ENCODE measurements around the gene ADD2.
A peak's percentile ranks its signal among the peaks of the same experiment; 100 is the strongest.
"Not testable (repeated sequence)": the region's sequence is repeated elsewhere in the genome, so short reads cannot be mapped to it uniquely, and the experiment has no call there.

The ADD2 gene

GRCh38 chr2:70670202-70670601 lies 97.8 kb downstream of the ADD2 start:
- DNase-seq: no peak

GRCh38 chr2:70668911-70669310 lies 99.1 kb downstream of the ADD2 start:
- no peak for DNase-seq

- DNase-seq: no peak
These were observed 99.6 kb downstream of the ADD2 start for GRCh38 chr2:70668432-70668831.

- no peak for DNase-seq
These were observed 103.5 kb downstream of the ADD2 start for GRCh38 chr2:70664525-70664924.

GRCh38 chr2:70663411-70663810 lies 104.6 kb downstream of the ADD2 start:
- no peak for DNase-seq

- no peak for DNase-seq
These were observed 108.4 kb downstream of the ADD2 start for GRCh38 chr2:70659551-70659950.

GRCh38 chr2:70658476-70658875 lies 109.5 kb downstream of the ADD2 start:
- DNase-seq: no peak

- no peak for DNase-seq
These were observed 110.8 kb downstream of the ADD2 start for GRCh38 chr2:70657246-70657645.

- DNase-seq: no peak
These were observed 111.5 kb downstream of the ADD2 start for GRCh38 chr2:70656421-70657010.

- DNase-seq: no peak
These were observed 112.2 kb downstream of the ADD2 start for GRCh38 chr2:70655786-70656185.

GRCh38 chr2:70655211-70655610 lies 112.8 kb downstream of the ADD2 start:
- not testable (repeated sequence) for DNase-seq

- no peak for DNase-seq
These were observed 116.3 kb downstream of the ADD2 start for GRCh38 chr2:70651727-70652126.

GRCh38 chr2:70651014-70651413 lies 117.0 kb downstream of the ADD2 start:
- DNase-seq: no peak

GRCh38 chr2:70648961-70649360 lies 119.0 kb downstream of the ADD2 start:
- no peak for DNase-seq

- peak; percentile 56 for DNase-seq
These were observed 120.0 kb downstream of the ADD2 start for GRCh38 chr2:70647873-70648481.

GRCh38 chr2:70646420-70646818 lies 121.6 kb downstream of the ADD2 start:
- no peak for DNase-seq

GRCh38 chr2:70645733-70646419 lies 122.1 kb downstream of the ADD2 start:
- peak; percentile 30 for DNase-seq

GRCh38 chr2:70643715-70644114 lies 124.3 kb downstream of the ADD2 start:
- DNase-seq: no peak

- no peak for DNase-seq
These were observed 126.7 kb downstream of the ADD2 start for GRCh38 chr2:70641263-70641784.

GRCh38 chr2:70639841-70640436 lies 128.1 kb downstream of the ADD2 start:
- DNase-seq: no peak

GRCh38 chr2:70638561-70638960 lies 129.4 kb downstream of the ADD2 start:
- DNase-seq: no peak

- no peak for DNase-seq
These were observed 134.5 kb downstream of the ADD2 start for GRCh38 chr2:70633508-70633907.

GRCh38 chr2:70632966-70633365 lies 135.0 kb downstream of the ADD2 start:
- no peak for DNase-seq

GRCh38 chr2:70632388-70632787 lies 135.6 kb downstream of the ADD2 start:
- DNase-seq: no peak
